Body of pancreas (tissue), 4 donors: ENCODE data around the gene MC5R.

ENCODE experiments used
- POLR2A ChIP-seq, 3 donors: fragments of 450-650 bp; IDR thresholded peaks; one replicate each; pipeline ENCODE4 v1.6.1; 2016; ENCODE audit warnings: antibody characterized with exemption in 3 of 3, mild to moderate bottlenecking in 2 of 3
- TF ChIP-seq, protein P1 (sequence below), 7 experiments: fragments of 450-650 bp in 4 of 7; fragments of 200-600 bp in 3 of 7; sonication (generic) in 3 of 7; IDR thresholded peaks; one replicate each; pipeline ENCODE4 v1.5.1; 2016 to 2019; ENCODE audit warnings: antibody characterized with exemption in 7 of 7

DNA sequence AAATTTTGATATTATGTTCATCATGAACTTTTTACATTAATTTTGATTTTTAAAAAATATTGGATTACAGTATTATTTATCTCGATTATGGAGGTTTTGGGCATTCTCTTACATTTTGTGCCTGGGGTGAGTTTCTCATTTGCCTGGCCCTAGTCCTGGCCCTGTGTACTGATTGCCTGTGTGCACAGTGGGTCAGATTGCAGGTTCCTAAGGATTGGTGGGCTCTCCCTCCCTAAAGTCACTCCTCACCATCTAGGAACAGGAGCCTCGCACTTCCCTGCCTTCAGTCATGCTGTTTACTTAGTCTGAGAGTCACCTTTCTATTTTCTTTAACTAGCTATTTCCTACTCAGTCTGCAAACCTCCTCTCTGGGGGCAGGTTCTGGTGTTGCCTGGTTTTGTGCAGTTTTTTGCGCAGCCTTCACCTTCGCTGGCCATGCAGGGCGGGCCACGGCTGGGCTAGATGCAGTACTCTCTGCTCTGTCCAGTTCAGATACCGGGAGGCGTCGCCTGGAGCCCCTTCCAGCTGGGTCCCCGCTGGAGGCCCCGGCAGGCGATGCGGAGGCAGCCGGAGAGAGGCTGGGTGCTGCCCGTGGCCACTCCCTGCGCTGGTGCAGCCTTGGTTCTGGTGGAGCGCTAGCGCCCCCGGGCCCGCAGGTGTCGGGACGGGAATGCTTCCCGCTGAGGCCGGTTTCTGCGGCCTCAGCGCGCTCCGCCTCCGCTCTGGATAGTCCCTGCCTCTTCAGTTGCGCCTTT is 23.3 kb upstream of the MC5R start:
- no peak for TF ChIP-seq POLR2A (IDR thresholded peaks at IDR 0.05)
- TF ChIP-seq, protein P1, sequence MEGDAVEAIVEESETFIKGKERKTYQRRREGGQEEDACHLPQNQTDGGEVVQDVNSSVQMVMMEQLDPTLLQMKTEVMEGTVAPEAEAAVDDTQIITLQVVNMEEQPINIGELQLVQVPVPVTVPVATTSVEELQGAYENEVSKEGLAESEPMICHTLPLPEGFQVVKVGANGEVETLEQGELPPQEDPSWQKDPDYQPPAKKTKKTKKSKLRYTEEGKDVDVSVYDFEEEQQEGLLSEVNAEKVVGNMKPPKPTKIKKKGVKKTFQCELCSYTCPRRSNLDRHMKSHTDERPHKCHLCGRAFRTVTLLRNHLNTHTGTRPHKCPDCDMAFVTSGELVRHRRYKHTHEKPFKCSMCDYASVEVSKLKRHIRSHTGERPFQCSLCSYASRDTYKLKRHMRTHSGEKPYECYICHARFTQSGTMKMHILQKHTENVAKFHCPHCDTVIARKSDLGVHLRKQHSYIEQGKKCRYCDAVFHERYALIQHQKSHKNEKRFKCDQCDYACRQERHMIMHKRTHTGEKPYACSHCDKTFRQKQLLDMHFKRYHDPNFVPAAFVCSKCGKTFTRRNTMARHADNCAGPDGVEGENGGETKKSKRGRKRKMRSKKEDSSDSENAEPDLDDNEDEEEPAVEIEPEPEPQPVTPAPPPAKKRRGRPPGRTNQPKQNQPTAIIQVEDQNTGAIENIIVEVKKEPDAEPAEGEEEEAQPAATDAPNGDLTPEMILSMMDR (IDR thresholded peaks at IDR 0.05) = peak; percentile 19 to 53 (median 40)
